HUES6 (cell line): ENCODE results near the gene RPLP2.

Source experiments
- H3K27ac ChIP-seq: 2 replicates; pipeline ENCODE4 v1.7.0; 2013; ENCODE audit warnings: low read depth, mild to moderate bottlenecking, low read length, inconsistent platforms
- H3K27me3 ChIP-seq: 2 replicates; pipeline ENCODE4 v1.6.1; 2013; ENCODE audit warnings: low read length; ENCODE audit not compliant: control insufficient read depth, insufficient read depth
- H3K36me3 ChIP-seq: 2 replicates; pipeline ENCODE4 v1.6.1; 2013; ENCODE audit warnings: low read length; ENCODE audit not compliant: control insufficient read depth, insufficient read depth
- H3K4me1 ChIP-seq: 2 replicates; pipeline ENCODE4 v1.6.1; 2013; ENCODE audit warnings: low read length; ENCODE audit not compliant: control insufficient read depth, insufficient read depth
- H3K4me3 ChIP-seq: 2 replicates; pipeline ENCODE4 v1.5.1; 2013; ENCODE audit warnings: low read depth, low read length
- H3K9ac ChIP-seq: one replicate; pipeline ENCODE4 v1.6.1; 2013; ENCODE audit warnings: mild to moderate bottlenecking, low read length
- H3K9me3 ChIP-seq: 2 replicates; pipeline ENCODE4 v1.6.1; 2013; ENCODE audit warnings: low read depth, low read length; ENCODE audit not compliant: control insufficient read depth, insufficient read depth

Gene RPLP2

GRCh38 chr11:850775-851763, 41.3 kb downstream of the RPLP2 start:
- H3K4me3 ChIP-seq: peak overlapping the region; percentile 68
- no peak overlapping the region for H3K27ac ChIP-seq
- H3K9me3 ChIP-seq: no peaks in the 10 kb centered on the region
- peaks cover 34% of the 10 kb centered on the region for H3K4me1 ChIP-seq
- H3K36me3 ChIP-seq: no peaks in the 10 kb centered on the region
- H3K27me3 ChIP-seq: peaks cover 30% of the 10 kb centered on the region; the same call in 1 of the 2 replicates
- H3K9ac ChIP-seq: no peak overlapping the region

- no peak overlapping the region for H3K27ac ChIP-seq
- H3K9ac ChIP-seq: no peak overlapping the region
- H3K36me3 ChIP-seq: no peaks in the 10 kb centered on the region
- no peaks in the 10 kb centered on the region for H3K9me3 ChIP-seq
- H3K27me3 ChIP-seq: peaks cover 24% of the 10 kb centered on the region; the same call in 1 of the 2 replicates
- H3K4me1 ChIP-seq: peaks cover 36% of the 10 kb centered on the region
- no peak overlapping the region for H3K4me3 ChIP-seq
These were observed 43.0 kb downstream of the RPLP2 start for GRCh38 chr11:852762-853161.

- H3K4me3 ChIP-seq: no peak overlapping the region
- H3K27ac ChIP-seq: no peak overlapping the region
- no peaks in the 10 kb centered on the region for H3K36me3 ChIP-seq
- H3K9me3 ChIP-seq: no peaks in the 10 kb centered on the region
- H3K4me1 ChIP-seq: peaks cover 30% of the 10 kb centered on the region
- H3K27me3 ChIP-seq: peaks cover 19% of the 10 kb centered on the region; the same call in 1 of the 2 replicates
- no peak overlapping the region for H3K9ac ChIP-seq
These were observed 44.1 kb downstream of the RPLP2 start for GRCh38 chr11:853682-854448.

GRCh38 chr11:854601-855329, 45.0 kb downstream of the RPLP2 start:
- H3K36me3 ChIP-seq: no peaks in the 10 kb centered on the region
- no peak overlapping the region for H3K4me3 ChIP-seq
- peaks cover 26% of the 10 kb centered on the region for H3K4me1 ChIP-seq
- no peak overlapping the region for H3K27ac ChIP-seq
- H3K9me3 ChIP-seq: no peaks in the 10 kb centered on the region
- peaks cover 14% of the 10 kb centered on the region; the same call in 1 of the 2 replicates for H3K27me3 ChIP-seq
- H3K9ac ChIP-seq: no peak overlapping the region

- peaks cover 10% of the 10 kb centered on the region; the same call in 1 of the 2 replicates for H3K27me3 ChIP-seq
- no peak overlapping the region for H3K4me3 ChIP-seq
- peaks cover 32% of the 10 kb centered on the region for H3K4me1 ChIP-seq
- H3K27ac ChIP-seq: no peak overlapping the region
- no peaks in the 10 kb centered on the region for H3K9me3 ChIP-seq
- no peaks in the 10 kb centered on the region for H3K36me3 ChIP-seq
- no peak overlapping the region for H3K9ac ChIP-seq
These were observed 45.5 kb downstream of the RPLP2 start for GRCh38 chr11:855330-855674.

GRCh38 chr11:855796-856195, 46.0 kb downstream of the RPLP2 start:
- no peaks in the 10 kb centered on the region for H3K9me3 ChIP-seq
- H3K27me3 ChIP-seq: peaks cover 5% of the 10 kb centered on the region; the same call in 1 of the 2 replicates
- no peak overlapping the region for H3K4me3 ChIP-seq
- no peak overlapping the region for H3K9ac ChIP-seq
- H3K4me1 ChIP-seq: peaks cover 32% of the 10 kb centered on the region
- no peaks in the 10 kb centered on the region for H3K36me3 ChIP-seq
- H3K27ac ChIP-seq: no peak overlapping the region

GRCh38 chr11:856397-856796, 46.6 kb downstream of the RPLP2 start:
- Histone ChIP-seq H3K27ac (no peak overlapping the region), H3K4me1 (peaks cover 26% of the 10 kb centered on the region), H3K36me3 (no peaks in the 10 kb centered on the region), H3K27me3 (no peaks in the 10 kb centered on the region), H3K9me3 (no peaks in the 10 kb centered on the region), H3K9ac (no peak overlapping the region), H3K4me3 (no peak overlapping the region)

GRCh38 chr11:858053-858761, 48.4 kb downstream of the RPLP2 start:
- no peaks in the 10 kb centered on the region for H3K36me3 ChIP-seq
- H3K9me3 ChIP-seq: no peaks in the 10 kb centered on the region
- H3K27ac ChIP-seq: no peak overlapping the region
- no peak overlapping the region for H3K9ac ChIP-seq
- H3K4me1 ChIP-seq: peaks cover 35% of the 10 kb centered on the region
- no peaks in the 10 kb centered on the region for H3K27me3 ChIP-seq
- no peak overlapping the region for H3K4me3 ChIP-seq

- no peak overlapping the region for H3K4me3 ChIP-seq
- no peak overlapping the region for H3K27ac ChIP-seq
- peaks cover 41% of the 10 kb centered on the region for H3K4me1 ChIP-seq
- H3K9ac ChIP-seq: no peak overlapping the region
- no peaks in the 10 kb centered on the region for H3K9me3 ChIP-seq
- no peaks in the 10 kb centered on the region for H3K36me3 ChIP-seq
- no peaks in the 10 kb centered on the region for H3K27me3 ChIP-seq
These were observed 49.1 kb downstream of the RPLP2 start for GRCh38 chr11:858762-859339.
